ENCODE results near the gene BMP7.

The BMP7 gene

DNA sequence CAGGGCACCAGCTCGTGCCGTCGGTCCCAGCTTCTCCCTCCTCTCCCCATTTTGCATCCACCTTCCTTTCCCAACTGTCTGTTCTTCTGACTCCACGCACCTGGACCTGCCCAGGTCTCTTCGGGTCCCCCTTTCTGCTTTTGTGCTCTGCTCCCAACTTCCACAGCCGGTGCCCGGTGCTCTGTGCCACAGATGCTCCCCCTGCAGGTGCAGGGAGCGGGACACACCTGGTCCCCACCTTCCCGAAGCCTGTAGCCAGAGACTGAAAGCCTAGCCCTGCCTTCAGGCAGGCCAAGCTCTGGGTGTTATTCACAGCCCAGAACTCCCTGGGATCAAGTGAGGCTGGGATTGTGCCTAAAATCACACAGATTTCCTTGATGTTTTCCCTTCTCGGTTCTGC lies 24.6 kb upstream of the BMP7 start:
- TF ChIP-seq ZFP30 (CRISPR knock-in tag; IDR thresholded peaks at IDR 0.05) (no peak), ARNTL (CRISPR knock-in tag; IDR thresholded peaks at IDR 0.05; ENCODE audit: borderline replicate concordance, low read depth) (no peak), RARB (CRISPR knock-in tag; IDR thresholded peaks at IDR 0.05) (no peak), GLIS3 (CRISPR knock-in tag; IDR thresholded peaks at IDR 0.05) (no peak), TCF4 (CRISPR knock-in tag; IDR thresholded peaks at IDR 0.05; ENCODE audit: borderline replicate concordance) (no peak), ZC3H10 (CRISPR knock-in tag; IDR thresholded peaks at IDR 0.05) (no peak), BACH2 (CRISPR knock-in tag; IDR thresholded peaks at IDR 0.05; ENCODE audit: borderline replicate concordance) (no peak)
- TF ChIP-seq, protein P1, sequence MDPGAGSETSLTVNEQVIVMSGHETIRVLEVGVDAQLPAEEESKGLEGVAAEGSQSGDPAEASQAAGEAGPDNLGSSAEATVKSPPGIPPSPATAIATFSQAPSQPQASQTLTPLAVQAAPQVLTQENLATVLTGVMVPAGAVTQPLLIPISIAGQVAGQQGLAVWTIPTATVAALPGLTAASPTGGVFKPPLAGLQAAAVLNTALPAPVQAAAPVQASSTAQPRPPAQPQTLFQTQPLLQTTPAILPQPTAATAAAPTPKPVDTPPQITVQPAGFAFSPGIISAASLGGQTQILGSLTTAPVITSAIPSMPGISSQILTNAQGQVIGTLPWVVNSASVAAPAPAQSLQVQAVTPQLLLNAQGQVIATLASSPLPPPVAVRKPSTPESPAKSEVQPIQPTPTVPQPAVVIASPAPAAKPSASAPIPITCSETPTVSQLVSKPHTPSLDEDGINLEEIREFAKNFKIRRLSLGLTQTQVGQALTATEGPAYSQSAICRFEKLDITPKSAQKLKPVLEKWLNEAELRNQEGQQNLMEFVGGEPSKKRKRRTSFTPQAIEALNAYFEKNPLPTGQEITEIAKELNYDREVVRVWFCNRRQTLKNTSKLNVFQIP (CRISPR knock-in tag; IDR thresholded peaks at IDR 0.05; ENCODE audit: borderline replicate concordance, low read depth): no peak
- TF ChIP-seq, protein P2, sequence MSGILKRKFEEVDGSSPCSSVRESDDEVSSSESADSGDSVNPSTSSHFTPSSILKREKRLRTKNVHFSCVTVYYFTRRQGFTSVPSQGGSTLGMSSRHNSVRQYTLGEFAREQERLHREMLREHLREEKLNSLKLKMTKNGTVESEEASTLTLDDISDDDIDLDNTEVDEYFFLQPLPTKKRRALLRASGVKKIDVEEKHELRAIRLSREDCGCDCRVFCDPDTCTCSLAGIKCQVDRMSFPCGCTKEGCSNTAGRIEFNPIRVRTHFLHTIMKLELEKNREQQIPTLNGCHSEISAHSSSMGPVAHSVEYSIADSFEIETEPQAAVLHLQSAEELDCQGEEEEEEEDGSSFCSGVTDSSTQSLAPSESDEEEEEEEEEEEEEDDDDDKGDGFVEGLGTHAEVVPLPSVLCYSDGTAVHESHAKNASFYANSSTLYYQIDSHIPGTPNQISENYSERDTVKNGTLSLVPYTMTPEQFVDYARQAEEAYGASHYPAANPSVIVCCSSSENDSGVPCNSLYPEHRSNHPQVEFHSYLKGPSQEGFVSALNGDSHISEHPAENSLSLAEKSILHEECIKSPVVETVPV (CRISPR knock-in tag; IDR thresholded peaks at IDR 0.05): no peak
- no peak for ATAC-seq

DNA sequence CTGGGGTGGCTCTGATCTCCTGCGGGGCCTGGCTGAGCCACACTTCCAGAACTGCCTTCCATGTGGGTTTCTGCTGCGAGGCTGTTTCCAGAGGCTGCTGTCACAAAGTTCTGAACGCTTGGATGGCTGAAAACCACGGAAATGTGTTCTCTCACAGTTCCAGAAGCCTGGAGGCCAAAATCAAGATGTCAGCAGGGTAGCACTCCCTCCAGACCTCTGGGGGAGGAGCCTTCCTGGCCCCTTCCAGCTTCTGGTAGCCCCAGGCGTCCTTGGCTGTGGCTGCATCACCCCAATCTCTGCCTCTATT lies 23.7 kb upstream of the BMP7 start:
- no peak for ATAC-seq
- TF ChIP-seq ZFP30 (CRISPR knock-in tag; IDR thresholded peaks at IDR 0.05): no peak
- TF ChIP-seq, protein P1 (CRISPR knock-in tag; IDR thresholded peaks at IDR 0.05; ENCODE audit: borderline replicate concordance, low read depth): no peak

DNA sequence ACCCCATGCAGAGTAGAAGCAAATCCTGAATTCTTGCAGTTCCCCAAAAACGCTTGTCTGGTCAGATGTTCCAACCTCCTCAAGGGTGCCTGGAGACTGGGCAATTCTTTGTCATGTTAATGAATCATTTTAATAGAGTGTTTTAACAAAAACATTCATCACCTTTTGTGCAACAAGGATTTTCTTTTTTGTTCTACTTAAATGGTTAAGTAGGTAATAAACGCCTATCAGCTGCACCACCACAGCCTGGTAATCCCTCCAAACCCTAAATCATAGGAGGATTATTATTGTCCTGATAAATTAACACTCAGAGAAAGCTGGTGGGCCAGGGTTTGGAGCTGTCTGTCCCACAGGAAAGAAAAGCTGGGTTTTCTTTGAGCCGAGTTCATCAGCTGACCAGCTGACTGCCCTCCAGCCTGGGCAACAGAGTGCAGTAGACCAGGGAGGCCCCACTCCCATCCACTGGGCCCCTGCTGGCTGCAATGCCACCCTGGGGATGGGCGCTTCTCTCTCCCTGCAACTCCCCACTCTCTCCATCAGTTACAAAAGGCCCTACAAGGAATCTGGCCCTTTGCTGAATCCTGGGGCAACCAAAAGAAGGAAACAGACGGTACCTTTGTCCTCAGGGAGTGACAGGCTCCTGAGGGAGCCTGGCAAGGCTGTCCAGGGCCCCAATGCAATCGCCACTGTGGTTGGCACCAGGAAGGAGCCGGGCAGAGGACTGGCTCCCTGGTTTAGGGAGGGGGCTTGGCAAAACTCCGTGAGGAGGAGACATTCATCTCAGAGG lies 23.1 kb upstream of the BMP7 start:
- ATAC-seq: no peak
- TF ChIP-seq, protein P1 (CRISPR knock-in tag; IDR thresholded peaks at IDR 0.05; ENCODE audit: borderline replicate concordance, low read depth): no peak
- no peak for TF ChIP-seq PPARA (CRISPR knock-in tag; IDR thresholded peaks at IDR 0.05; ENCODE audit: borderline replicate concordance)
- no peak for TF ChIP-seq ARNTL (CRISPR knock-in tag; IDR thresholded peaks at IDR 0.05; ENCODE audit: borderline replicate concordance, low read depth)
- TF ChIP-seq ZFP30 (CRISPR knock-in tag; IDR thresholded peaks at IDR 0.05): no peak
- no peak for TF ChIP-seq OSR1 (CRISPR knock-in tag; IDR thresholded peaks at IDR 0.05)
- TF ChIP-seq TOX (CRISPR knock-in tag; IDR thresholded peaks at IDR 0.05; ENCODE audit: borderline replicate concordance): no peak
- no peak for TF ChIP-seq ZC3H10 (CRISPR knock-in tag; IDR thresholded peaks at IDR 0.05)
- TF ChIP-seq, protein P3, sequence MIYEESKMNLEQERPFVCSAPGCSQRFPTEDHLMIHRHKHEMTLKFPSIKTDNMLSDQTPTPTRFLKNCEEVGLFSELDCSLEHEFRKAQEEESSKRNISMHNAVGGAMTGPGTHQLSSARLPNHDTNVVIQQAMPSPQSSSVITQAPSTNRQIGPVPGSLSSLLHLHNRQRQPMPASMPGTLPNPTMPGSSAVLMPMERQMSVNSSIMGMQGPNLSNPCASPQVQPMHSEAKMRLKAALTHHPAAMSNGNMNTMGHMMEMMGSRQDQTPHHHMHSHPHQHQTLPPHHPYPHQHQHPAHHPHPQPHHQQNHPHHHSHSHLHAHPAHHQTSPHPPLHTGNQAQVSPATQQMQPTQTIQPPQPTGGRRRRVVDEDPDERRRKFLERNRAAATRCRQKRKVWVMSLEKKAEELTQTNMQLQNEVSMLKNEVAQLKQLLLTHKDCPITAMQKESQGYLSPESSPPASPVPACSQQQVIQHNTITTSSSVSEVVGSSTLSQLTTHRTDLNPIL (CRISPR knock-in tag; IDR thresholded peaks at IDR 0.05; ENCODE audit: low read depth): no peak
- no peak for TF ChIP-seq GLIS3 (CRISPR knock-in tag; IDR thresholded peaks at IDR 0.05)

DNA sequence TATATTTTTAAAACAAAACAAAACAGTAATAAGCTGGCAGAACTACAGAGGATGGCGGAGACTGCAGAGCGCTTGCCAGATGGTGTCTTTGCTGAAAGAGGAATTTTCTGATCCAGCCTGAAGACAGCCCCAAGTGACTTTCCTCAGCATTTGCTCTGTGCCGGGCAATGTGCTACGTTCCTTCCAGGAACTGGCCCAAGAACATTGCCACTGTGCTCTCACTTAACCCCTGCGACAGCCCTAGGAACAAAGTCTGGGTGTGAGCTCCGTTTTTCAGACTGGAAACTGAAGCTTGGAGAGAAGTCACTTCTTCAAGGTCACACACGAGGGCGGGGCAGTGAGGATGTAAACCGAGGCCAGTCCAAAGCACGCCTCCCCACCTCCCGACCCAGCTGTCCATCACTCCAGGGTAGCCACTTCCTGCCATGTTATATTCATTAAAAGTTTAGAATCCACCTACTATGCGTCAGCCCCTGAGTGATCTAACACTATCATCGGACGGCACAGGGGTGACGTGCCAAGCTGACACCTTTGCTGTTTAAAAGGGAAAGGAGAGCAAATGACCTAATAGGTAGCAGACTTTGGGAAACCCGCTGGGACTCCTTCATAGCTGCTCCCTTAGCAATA lies 22.3 kb upstream of the BMP7 start:
- no peak for ATAC-seq
- TF ChIP-seq ZNF70 (CRISPR knock-in tag; IDR thresholded peaks at IDR 0.05) (no peak), TOX (CRISPR knock-in tag; IDR thresholded peaks at IDR 0.05; ENCODE audit: borderline replicate concordance) (no peak), ZNF565 (CRISPR knock-in tag; conservative IDR thresholded peaks at IDR 0.05; ENCODE audit: low read depth) (no peak), SNAI2 (CRISPR knock-in tag; IDR thresholded peaks at IDR 0.05) (no peak), OSR1 (CRISPR knock-in tag; IDR thresholded peaks at IDR 0.05) (no peak), CSDC2 (CRISPR knock-in tag; IDR thresholded peaks at IDR 0.05) (no peak), PPARA (CRISPR knock-in tag; IDR thresholded peaks at IDR 0.05; ENCODE audit: borderline replicate concordance) (no peak), ZNF8 (CRISPR knock-in tag; IDR thresholded peaks at IDR 0.05) (no peak), ARNTL (CRISPR knock-in tag; IDR thresholded peaks at IDR 0.05; ENCODE audit: borderline replicate concordance, low read depth) (no peak), ZFP3 (CRISPR knock-in tag; IDR thresholded peaks at IDR 0.05) (no peak), TCF4 (CRISPR knock-in tag; IDR thresholded peaks at IDR 0.05; ENCODE audit: borderline replicate concordance) (no peak), RARB (CRISPR knock-in tag; IDR thresholded peaks at IDR 0.05) (no peak), ESRRG (CRISPR knock-in tag; IDR thresholded peaks at IDR 0.05) (no peak)
- TF ChIP-seq, protein P4, sequence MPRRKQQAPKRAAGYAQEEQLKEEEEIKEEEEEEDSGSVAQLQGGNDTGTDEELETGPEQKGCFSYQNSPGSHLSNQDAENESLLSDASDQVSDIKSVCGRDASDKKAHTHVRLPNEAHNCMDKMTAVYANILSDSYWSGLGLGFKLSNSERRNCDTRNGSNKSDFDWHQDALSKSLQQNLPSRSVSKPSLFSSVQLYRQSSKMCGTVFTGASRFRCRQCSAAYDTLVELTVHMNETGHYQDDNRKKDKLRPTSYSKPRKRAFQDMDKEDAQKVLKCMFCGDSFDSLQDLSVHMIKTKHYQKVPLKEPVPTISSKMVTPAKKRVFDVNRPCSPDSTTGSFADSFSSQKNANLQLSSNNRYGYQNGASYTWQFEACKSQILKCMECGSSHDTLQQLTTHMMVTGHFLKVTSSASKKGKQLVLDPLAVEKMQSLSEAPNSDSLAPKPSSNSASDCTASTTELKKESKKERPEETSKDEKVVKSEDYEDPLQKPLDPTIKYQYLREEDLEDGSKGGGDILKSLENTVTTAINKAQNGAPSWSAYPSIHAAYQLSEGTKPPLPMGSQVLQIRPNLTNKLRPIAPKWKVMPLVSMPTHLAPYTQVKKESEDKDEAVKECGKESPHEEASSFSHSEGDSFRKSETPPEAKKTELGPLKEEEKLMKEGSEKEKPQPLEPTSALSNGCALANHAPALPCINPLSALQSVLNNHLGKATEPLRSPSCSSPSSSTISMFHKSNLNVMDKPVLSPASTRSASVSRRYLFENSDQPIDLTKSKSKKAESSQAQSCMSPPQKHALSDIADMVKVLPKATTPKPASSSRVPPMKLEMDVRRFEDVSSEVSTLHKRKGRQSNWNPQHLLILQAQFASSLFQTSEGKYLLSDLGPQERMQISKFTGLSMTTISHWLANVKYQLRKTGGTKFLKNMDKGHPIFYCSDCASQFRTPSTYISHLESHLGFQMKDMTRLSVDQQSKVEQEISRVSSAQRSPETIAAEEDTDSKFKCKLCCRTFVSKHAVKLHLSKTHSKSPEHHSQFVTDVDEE (CRISPR knock-in tag; IDR thresholded peaks at IDR 0.05): no peak
- TF ChIP-seq, protein P1 (CRISPR knock-in tag; IDR thresholded peaks at IDR 0.05; ENCODE audit: borderline replicate concordance, low read depth): no peak
